Stimulated activated CD8-positive, alpha-beta memory T cell treated with anti-CD3 and anti-CD28 coated beads, Interleukin-2, amount 100 ng/mL, for 1 hour (primary cell): ENCODE results near the gene BGN.

Experiments used
- DNase-seq, 2 donors: peaks; one replicate each; pipeline ENCODE4 v3.0.0-alpha.2; 2020; ENCODE audit warnings: low read depth in 2 of 2

The BGN gene

DNA sequence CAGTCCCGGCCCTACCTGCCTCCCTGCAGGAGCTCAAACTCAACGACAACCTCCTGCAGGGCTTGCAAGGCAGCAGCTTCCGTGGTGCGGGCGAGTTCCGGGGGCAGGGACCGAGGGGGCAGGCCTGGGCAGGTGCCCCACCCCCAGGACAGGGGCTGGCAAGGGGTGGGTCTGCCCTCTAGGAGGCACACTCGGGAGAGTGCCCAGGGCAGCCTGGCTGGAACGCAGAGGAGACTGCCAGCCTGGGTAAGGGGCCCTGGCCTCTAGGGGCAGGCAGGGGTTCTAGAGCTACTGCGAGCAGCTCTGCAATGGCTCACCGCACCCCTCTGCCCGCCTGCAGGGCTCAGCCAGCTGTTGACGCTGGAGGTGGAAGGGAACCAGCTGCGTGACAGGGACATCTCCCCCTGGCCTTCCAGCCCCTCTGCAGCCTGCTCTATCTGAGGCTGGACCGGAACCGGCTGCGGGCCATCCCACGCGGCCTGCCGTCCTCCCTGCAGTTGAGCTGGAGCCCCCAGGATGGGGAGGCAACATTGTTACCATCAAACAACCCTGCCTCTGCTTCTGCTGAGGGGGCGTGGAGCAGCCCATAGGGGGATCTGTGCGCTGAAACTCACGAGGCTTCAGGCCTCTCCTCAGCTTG lies 12.3 kb upstream of the BGN start:
- no peak for DNase-seq

DNA sequence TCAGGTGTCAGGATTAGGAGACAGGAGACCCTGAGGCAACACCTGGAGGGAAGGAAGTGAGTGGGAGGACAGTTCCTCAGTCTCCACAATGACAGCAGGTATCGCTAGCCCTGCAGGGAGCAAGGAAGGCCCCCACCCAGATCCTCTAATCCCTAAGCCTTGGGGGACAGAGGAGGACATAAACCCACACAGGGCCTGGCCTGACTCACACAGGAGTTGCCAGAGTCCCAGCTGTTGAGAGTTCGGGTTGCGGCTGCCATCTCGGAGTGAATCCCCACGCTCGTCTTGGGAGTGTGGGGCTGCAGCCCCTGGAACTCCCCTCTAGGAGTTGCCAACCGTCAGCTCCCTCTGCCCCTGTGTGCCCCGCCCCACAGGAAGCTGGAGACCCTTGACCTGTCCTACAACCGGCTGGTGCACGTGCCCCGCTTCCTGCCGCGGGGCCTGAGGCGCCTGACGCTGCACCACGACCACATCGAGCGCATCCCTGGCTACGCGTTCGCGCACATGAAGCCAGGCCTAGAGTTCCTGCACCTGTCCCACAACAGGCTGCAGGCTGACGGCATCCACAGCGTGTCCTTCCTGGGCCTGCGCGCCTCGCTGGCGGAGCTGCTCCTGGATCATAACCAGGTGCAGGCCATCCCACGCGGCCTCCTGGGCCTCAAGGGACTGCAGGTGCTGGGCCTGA lies 9.2 kb upstream of the BGN start:
- no peak for DNase-seq

DNA sequence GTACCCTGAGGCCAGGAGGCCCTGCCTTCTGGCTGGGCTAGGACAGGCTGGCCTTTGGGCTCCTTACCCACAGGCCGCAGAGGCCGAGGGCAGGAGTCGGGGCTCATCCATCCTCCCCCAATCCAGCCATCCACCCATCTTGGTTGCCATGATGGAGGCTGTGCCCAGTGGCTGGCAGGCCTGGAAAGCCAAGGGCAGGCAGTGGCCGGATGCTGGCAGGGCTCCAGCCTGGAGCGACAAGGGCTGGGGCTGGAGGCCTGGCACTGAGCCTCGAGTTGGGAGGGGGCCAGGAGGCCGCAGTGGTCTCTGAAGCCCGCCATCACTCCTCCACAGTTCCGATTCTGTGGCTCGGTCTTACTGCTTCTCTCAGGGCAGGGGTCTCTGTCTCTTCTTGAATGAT lies 8.6 kb upstream of the BGN start:
- DNase-seq = no peak

DNA sequence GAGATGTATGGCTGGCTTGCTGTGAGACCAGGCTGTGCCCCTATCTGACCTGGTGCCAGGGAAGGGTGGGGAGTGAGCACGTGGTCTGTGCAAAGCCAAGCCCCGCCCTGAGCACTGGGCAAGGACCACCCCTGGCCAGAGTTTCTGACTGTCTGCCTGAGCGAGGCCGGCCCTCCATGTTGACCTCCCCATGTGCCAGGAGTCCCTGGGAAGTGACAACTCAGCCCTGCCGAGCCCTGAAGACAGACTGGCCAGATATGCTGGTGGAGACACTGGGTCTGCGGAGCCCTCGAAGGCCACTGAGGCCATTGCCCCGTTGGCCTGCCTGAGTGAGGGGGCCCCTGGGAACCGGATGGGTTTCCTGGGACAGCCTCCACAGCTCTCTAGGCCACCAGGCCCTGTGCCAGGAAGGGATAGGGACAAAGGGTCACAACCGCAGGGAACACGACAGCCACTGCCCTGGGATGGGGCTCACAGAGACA lies 7.1 kb upstream of the BGN start:
- no peak for DNase-seq

DNA sequence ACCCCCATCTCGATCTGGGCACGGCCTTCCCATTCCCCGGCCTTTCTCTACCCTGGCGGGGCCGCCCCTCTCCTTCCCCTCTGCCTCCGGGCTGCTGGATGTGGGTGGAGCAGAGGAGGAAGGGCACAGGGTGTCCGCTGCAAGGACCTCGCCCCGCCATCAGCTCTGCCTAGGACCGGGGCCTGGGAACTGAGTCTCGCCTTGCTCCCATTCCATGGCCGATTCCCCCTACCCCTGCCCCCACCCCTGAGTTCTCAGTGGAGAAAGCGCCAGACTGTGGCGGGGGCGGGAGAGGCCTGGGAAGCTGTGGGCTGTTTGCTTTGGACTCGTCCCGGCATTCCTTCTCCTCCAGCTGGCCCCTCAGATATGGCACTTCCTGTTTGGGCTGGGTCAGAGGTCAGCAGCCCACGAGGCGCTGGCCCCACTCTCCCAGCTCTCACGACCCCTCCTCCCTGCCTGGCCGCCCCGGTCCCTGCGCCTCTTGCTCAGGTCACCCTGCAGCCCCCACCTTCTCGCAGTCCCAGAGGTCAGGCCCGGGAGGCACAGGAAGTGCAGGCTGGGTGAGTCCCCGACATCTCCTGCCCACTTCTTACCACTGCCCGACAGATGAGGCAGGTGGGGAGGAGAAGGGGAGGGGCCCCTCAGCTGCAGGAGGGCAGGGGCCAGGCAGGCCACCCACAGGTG lies 6.4 kb upstream of the BGN start:
- no peak for DNase-seq

DNA sequence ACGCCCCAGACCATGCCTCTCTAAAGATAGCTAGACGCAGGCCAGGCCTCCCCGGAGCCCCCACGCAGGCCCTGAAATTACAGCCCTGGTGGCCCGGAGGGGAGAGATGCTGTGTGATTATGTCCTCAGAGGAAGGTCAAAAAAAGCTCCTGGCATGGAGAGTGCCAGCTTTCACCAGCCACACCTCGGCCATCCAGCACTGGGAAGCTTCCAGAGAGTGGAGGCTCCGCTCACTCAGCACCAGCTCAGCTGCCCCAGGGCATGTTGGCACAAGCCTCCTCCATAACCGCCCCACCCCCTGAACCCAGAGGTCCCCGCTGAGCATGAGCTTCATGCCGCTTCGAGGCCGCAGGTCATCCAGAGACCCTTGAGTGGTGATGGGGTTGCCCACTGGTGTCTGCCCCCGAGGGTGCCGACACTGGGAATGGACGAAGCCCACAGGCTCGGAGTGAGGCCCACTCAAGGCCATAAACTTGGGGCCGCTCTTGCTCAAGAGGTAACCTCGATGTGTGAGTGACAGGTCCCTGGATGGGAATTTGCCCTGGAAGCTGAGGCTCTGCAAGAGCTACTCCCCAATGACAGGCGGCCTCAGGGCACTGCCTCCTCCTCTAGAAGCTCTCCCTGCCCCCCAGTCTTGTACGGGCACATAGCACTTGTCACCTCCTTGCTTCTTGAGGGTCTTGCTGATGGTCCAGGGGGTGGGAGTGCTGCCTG lies 4.4 kb upstream of the BGN start:
- DNase-seq = no peak

DNA sequence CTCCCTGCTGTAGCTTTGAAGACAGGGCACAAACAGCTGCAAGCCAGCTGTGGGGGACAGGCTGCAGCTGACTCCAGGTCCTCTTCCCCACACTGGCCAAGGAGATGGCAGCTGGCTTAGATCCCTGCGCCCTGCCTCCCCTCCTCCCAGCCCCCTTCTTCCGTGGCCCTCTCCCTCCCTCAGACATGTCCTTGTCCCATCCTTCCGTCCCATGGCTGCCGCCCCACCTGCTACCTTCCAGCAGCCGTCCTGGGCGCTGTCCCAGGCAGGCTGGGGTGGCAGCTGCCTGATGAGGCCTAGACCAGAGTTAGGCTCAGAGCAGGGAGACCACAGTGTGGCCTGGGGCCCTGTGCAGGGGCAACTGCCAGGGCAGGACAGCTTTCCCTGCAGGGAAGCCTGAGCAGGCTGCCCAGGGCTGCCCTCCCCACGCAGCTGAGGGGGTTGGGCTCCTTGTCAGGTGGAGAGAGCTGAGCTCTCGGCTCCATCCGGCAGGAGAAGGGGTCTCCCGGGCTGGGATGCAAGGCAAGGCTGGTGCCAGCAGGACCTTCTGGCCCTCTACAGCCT lies 3.3 kb upstream of the BGN start:
- no peak for DNase-seq

DNA sequence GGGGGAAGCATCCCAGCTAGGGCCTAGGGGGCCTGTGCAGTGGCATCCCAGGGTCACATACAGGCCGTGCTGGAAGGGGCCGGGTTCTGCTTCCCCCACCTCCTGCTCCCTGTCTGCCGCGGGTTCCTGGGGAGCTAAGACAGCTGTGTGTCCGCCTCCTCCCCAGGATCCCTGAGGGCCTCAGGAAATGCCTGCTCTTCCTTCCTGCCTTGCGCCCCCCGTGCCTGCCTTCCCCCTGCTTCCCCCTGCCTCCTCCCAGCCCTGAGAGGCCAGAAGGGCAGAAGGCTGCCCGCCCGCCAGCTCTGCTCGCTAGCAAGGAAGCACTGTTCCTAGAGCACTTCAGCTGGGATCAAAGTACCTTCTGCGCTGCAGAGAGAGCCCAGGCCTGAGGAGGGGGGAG lies 2.9 kb upstream of the BGN start:
- DNase-seq = no peak

DNA sequence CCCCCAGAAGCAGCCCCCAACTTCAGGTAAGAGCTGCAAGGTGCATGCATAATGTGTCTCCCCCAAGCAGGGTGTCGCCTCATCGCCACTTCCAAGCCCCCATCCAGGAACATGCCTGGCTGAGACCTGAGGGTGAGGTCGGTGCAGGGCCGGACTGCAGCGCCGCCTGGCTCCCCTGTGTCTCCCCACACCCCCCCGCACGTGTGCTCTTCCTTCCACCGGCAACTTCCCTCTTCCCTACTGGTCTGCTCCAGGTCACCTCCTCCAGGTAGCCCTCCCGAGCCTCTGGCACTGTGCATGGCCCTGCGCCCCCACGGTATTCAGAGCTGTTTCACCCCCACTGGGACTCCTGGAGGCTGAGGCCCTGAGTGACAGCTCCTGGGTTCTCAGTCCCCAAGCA lies 2.2 kb upstream of the BGN start:
- DNase-seq = no peak

DNA sequence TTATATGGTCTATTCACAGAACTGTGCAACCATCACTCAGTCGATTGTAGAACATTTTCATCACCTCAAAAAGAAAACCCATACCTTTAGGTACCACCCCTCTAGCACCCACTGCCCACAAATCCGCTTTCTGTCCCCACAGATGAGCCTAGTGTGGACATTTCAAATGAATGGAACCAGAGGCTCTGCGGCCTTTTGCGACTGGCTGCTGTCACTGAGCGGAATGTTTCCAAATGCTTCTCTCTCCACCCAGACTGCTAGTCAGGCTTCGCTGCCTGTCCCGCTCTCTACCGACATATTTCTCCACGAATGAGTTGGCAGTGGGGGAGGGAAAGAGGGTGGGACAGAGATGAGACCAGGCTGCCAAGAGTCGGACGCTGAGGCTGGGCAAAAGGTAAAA lies 1.7 kb upstream of the BGN start:
- DNase-seq = no peak

DNA sequence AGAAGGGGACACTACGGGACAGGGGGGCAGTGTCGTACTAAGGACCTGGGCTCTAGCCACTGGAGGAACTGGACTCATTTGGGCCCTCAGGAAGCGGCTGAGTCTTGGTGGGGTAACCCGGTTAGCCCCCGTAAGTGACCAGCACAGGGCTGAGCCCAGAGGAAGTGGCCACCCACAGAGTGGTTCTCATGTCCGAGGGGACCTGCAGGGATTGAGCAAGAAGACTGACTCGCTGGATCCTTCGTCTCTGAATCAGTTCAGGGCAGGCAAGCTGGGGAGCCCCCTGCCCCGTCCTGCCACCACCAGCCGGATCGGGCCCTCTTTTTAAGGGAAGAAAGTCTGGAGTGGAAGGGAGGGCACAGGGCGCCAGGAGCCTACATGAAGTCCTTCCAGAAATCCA lies 719 bp upstream of the BGN start:
- no peak for DNase-seq

DNA sequence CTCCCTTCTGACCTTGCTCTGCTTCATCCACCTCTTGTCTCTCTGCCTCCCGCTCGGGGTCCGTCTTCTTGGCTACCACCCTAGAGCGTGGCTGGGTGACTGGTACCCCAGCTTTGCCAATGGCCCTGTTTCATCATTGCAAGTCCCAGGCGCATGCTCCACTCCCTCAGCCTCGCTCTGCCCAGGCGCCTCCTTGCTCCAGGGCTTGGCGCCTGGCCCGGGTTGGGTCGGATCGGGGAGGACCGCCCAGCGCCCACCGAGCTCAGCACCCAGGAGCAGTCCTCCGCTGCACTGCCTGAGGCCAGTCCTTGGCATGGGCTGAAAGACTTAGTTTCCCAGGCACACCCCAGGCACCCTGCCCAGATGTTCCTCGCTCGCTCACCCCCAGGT lies 577 bp downstream of the BGN start:
- no peak for DNase-seq

DNA sequence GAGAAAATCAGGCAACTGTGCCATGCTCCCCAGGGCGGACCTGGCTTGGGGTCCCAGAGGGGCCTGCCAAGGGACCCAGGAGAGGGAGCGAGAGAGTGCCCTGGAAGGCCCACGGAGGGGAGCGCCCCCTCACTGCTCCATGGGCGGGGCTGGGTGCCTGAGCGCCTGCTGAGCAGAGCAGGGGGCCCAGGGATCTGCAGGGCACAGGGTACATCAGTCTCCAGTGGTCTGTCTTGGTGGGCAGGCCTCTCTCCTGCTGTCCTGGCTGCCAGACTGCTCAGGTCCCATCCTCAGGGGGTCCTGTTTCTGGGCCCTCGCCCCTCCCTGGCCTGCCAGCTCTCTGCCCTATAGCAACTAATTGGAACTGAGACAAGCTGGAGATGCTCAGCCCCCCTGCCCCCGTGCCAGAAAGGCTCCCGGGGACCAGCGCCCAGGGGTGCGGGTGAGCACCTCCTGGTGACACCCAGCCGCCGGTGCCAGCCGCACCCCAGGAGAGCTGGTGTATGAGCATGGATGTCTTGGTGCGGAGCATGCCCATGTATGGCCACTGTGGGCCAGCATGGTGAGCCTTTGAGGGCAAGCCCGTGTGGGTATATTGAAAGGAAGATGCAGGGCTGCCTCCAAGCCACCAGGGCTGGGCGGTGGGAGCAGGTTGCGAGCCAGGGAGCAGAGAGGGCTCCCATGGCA lies 1.3 kb downstream of the BGN start:
- no peak for DNase-seq

DNA sequence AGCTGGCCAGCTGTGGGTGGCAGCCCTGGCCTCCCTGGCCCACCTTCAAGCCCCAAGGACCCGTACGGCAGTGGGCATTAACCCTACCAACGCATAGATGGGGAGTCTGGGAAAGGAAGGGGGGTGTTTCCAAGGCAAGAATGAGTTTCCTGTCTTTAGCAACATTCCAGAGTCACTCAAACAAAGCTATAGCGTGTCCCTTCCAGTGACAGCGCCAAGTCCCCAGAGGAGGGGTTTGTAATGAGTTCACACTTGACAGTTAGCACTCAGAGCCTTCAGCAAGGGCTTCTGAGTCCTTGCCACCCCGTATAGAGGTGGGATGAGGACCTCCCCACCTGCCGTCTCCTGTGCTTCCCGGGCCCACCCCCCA lies 1.8 kb downstream of the BGN start:
- DNase-seq = no peak

DNA sequence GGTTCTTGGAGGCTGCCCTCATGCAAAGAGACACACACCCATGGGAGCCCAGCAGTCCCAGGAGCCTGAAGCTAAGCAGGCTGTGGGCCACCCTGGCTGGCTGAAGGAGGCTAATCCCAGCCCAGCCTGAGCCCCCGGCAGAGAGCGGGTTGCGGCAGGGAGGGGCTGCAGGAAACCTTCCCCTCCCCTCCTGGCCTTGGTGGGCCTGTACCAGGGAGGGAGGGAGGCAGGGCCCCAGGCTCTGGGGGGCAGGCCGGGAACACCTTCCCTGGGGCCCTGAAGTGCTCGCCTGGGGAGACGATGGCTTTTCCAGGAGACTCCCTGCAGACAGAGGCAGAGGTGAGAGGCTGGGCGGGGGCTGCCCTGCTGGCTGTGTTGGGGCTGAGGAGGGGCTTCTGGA lies 3.7 kb downstream of the BGN start:
- DNase-seq = no peak

DNA sequence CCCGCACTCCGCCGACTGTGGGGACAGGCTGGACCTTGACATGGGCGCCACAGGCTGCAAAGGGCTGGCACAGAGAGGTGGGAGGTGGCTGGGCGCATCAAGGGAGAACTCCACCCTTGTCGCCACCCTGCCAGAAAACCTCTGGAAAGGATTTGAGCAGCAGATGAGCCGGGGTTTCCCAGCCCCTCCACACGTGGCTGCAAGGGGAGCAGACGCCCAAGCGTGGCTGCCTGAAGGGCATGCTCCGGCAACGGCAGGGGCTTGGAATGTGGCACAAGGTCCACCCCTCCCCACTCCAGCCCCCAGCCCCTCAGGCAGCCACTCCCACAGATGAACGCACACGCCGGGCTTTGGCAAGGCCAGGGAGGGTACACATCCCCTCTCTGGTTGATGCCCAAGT lies 4.6 kb downstream of the BGN start:
- DNase-seq = no peak

DNA sequence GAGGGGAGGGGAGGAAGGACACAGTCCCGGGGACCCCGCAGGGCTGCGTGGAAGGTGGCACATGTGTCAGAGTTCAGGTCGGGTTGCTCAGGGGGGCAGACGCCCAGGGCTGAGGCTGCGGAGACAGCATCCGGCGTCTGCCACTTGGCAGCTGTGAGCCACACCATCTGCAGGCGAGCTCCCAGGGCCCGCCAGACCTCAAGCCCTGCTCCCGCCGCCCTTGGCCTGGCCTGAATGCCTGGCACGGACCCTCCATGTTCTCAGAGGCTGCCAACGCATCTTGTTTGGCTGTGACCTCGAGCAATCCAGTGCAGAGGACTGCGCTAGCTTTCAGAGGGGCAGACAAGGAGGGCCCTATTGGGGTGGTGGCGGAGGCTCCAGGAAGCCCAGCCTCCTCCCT lies 5.1 kb downstream of the BGN start:
- DNase-seq = no peak

DNA sequence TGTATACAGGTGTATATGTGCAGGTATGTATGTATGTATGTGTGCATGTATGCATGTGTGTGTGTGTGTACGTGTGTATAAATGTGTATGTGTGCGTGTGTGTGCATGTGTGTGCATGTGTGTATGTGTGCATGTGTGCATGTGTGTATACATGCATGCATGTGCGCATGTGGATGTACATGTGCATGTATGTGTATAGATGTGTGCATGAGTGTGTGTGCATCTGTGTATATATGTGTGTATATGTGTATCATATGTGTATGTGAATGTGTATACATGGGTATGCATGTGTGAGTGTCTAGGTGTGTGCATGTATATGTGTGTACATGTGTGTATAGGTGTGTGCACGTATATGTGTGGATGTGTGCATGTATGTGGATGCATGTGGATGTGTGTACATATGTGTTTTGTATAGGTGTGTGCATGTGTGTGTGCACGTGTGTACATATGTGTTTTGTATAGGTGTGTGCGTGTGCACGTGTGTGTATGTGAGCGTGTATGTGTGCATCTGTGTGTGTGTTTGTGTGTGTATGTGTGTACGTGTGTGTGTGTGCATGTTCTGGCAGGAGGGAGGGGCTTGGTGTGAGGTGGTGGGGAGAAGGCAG lies 6.0 kb downstream of the BGN start:
- DNase-seq = no peak

DNA sequence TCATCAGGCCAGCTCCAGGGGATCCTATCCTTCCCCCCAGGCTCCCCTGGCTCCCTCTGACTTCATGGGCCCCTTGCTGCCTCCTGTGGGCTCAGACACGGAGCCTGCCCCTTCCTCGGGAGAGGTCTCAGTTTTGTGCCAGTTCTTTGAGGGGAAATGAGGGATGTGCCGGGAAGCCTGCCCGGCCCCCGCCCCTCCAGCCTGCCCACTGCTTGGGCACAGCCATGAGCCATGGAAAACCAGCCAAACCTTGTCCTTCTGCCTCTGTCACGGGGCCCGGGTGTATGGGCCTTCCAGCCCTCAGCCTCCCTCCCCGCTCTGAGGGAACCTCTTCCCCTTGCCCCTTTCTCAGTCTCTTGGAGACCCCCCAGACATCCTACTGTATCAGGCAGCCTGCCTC lies 6.8 kb downstream of the BGN start:
- DNase-seq = no peak

DNA sequence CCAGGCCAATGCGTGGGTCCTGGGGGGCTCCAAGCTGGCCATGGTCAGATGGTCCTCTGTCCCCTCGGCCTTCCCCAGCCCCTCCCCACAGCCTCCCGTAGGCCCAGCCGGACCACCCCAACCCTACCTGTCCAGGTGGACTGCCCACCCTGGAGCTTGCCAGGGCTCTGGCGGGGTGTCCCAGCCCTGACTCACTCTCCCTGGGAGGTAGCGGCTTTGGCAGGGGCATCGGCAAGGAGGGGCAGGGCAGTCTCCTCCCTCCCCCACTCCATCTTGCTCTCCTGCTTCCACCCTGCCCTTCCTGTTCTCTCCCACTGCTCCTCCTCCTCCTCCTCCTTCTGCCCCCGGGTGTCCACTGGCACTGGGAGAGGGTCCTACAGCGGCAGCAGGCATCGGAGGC lies 7.4 kb downstream of the BGN start:
- no peak for DNase-seq

DNA sequence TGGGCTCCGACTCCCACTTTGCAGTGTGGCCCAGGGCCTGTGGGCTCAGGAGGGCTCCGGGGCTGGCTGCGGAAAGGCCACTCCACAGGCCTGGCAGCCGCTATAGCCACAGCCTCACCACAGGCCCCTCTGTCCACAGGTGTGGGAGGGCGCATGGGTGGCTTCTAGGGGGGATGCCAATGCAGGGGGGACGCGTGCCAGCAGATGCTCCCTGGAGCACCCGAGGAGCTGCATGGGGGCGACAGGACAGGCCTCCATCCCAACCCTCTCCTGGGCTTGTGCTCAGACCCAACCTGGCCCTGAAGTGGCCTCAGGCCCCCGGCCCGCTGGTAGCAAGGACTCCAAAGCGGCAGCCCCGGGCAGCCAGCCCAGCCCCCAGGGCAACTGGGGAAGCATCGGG lies 8.0 kb downstream of the BGN start:
- DNase-seq = no peak
